Measurements from ENCODE around the gene ADGRE3.

DNA sequence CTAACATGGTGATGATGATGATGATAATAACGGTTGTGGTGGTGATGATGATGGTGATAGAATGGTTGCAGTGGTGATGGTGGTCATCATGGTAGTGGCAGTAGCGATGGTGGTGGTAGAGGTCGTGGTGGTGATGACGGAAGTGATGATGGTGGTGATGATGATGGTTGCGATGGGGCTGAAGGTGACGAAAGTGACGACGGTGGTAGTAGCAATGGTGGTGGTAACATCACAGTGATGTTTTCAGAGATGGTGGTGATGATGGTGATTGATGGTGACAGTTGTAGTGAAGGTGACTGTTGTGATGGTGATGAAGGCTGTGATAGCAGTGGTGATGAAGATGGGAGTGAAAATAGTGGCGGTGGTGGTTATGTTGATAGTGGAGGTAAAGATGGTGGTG is 3.6 kb upstream of the ADGRE3 start:
- TF ChIP-seq, protein P1, sequence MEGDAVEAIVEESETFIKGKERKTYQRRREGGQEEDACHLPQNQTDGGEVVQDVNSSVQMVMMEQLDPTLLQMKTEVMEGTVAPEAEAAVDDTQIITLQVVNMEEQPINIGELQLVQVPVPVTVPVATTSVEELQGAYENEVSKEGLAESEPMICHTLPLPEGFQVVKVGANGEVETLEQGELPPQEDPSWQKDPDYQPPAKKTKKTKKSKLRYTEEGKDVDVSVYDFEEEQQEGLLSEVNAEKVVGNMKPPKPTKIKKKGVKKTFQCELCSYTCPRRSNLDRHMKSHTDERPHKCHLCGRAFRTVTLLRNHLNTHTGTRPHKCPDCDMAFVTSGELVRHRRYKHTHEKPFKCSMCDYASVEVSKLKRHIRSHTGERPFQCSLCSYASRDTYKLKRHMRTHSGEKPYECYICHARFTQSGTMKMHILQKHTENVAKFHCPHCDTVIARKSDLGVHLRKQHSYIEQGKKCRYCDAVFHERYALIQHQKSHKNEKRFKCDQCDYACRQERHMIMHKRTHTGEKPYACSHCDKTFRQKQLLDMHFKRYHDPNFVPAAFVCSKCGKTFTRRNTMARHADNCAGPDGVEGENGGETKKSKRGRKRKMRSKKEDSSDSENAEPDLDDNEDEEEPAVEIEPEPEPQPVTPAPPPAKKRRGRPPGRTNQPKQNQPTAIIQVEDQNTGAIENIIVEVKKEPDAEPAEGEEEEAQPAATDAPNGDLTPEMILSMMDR (IDR thresholded peaks at IDR 0.05 in 8 of 11, conservative IDR thresholded peaks at IDR 0.05 in 3 of 11), result no peak
- TF ChIP-seq POLR2AphosphoS5 (IDR thresholded peaks at IDR 0.05), result no peak
- no peak for TF ChIP-seq POLR2A (IDR thresholded peaks at IDR 0.05)
